ENCODE results near the gene ADPGK.

DNA sequence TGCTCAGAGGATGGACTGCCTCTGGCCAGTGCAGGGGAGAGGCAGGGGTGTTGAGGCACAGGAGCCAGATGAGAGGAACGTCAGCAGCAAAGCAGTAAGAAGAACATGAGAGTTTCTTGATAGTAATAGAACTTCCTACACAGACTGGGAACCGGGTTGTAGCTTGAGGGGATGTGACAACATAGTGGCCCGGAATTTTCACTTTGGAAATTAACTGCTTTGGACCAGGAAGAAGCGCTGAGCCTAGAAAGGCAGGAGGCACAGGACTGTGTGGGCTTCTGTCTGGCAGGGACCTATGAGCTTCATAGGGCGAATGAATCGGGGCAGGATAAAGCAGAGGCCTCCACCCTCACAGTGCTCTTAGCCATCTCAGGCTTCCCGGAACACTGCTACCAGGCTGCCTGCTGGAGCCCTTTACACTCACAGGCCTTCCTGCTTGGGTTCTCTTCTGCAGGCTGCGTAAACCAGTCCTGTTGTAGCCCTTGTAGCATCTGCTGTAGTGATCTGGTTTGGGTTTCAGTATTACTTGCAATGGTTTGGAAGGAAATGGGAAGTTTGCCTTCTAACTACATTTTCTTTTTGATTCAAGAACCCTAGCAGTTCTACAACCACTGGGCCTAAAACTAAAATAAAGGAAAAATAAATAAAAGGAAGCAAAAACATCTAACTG, 3.3 kb upstream of the ADPGK start:
- TF ChIP-seq, protein P1, sequence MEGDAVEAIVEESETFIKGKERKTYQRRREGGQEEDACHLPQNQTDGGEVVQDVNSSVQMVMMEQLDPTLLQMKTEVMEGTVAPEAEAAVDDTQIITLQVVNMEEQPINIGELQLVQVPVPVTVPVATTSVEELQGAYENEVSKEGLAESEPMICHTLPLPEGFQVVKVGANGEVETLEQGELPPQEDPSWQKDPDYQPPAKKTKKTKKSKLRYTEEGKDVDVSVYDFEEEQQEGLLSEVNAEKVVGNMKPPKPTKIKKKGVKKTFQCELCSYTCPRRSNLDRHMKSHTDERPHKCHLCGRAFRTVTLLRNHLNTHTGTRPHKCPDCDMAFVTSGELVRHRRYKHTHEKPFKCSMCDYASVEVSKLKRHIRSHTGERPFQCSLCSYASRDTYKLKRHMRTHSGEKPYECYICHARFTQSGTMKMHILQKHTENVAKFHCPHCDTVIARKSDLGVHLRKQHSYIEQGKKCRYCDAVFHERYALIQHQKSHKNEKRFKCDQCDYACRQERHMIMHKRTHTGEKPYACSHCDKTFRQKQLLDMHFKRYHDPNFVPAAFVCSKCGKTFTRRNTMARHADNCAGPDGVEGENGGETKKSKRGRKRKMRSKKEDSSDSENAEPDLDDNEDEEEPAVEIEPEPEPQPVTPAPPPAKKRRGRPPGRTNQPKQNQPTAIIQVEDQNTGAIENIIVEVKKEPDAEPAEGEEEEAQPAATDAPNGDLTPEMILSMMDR (IDR thresholded peaks at IDR 0.05): no peak
- no peak for TF ChIP-seq POLR2A (IDR thresholded peaks at IDR 0.05)

Measured in heart left ventricle (tissue), 13 donors.